SU-DHL-6 (cell line): ENCODE results near the gene OASL.
"Not testable (repeated sequence)": the region's sequence is repeated elsewhere in the genome, so short reads cannot be mapped to it uniquely, and the experiment has no call there.

Source experiments
- H2AFZ ChIP-seq: fragments of 200-600 bp; sonication (generic); 2 replicates; pipeline ENCODE4 v1.6.1; 2014; ENCODE audit warnings: low read depth, mild to moderate bottlenecking, moderate library complexity, mixed read lengths, antibody characterized with exemption, low read length; ENCODE audit not compliant: severe bottlenecking
- H3F3A ChIP-seq: fragments of 200-600 bp; shearing (Covaris generic); 2 replicates; pipeline ENCODE4 v1.6.0; 2016; ENCODE audit warnings: antibody characterized with exemption, mild to moderate bottlenecking; ENCODE audit not compliant: insufficient read depth
- H3K27ac ChIP-seq: fragments of 200-600 bp; sonication (generic); 2 replicates; pipeline ENCODE4 v1.5.1; 2016; ENCODE audit warnings: low read depth, mild to moderate bottlenecking, low read length, moderate library complexity, mixed read lengths
- H3K27me3 ChIP-seq: fragments of 200-600 bp; sonication (generic), shearing (Covaris generic); 2 replicates; pipeline ENCODE4 v1.6.0; 2014; ENCODE audit warnings: mild to moderate bottlenecking, low read length
- H3K36me3 ChIP-seq: fragments of 200-600 bp; sonication (generic); 2 replicates; pipeline ENCODE4 v1.6.1; 2014; ENCODE audit warnings: mild to moderate bottlenecking, low read length, mixed read lengths
- H3K4me2 ChIP-seq: fragments of 300-600, 200-600 bp; shearing (Covaris generic), sonication (generic); 2 replicates; pipeline ENCODE4 v1.6.0; 2014; ENCODE audit warnings: low read length, low read depth, mild to moderate bottlenecking; ENCODE audit not compliant: poor library complexity, severe bottlenecking
- H3K4me3 ChIP-seq: fragments of 200-600 bp; sonication (generic); 2 replicates; pipeline ENCODE4 v1.5.1; 2014; ENCODE audit warnings: antibody characterized with exemption, low read length, mild to moderate bottlenecking, mixed read lengths; ENCODE audit not compliant: insufficient read depth, poor library complexity, severe bottlenecking
- H3K79me2 ChIP-seq: fragments of 200-600 bp; sonication (generic); 2 replicates; pipeline ENCODE4 v1.6.1; 2014; ENCODE audit warnings: mild to moderate bottlenecking, low read length, moderate library complexity; ENCODE audit not compliant: insufficient read depth
- H3K9ac ChIP-seq: fragments of 200-600 bp; sonication (generic); 2 replicates; pipeline ENCODE4 v1.7.0; 2014; ENCODE audit warnings: mild to moderate bottlenecking, low read length
- H3K9me2 ChIP-seq: fragments of 200-600 bp; sonication (generic); replicated peaks from 2 replicates; pipeline ENCODE4 v1.6.1; 2014; ENCODE audit warnings: low read length; ENCODE audit not compliant: insufficient read depth
- H3K9me3 ChIP-seq: fragments of 200-600 bp; sonication (generic); 2 replicates; pipeline ENCODE4 v1.6.1; 2014; ENCODE audit warnings: low read length, mixed read lengths; ENCODE audit not compliant: insufficient read depth
- H4K20me1 ChIP-seq: fragments of 200-600 bp; sonication (generic); 2 replicates; pipeline ENCODE4 v1.6.1; 2014; ENCODE audit warnings: low read depth, mild to moderate bottlenecking, antibody characterized with exemption, low read length, moderate library complexity, mixed read lengths
- CTCF ChIP-seq: fragments of 200-600 bp; sonication (generic); IDR thresholded peaks from one replicate; pipeline ENCODE4 v1.5.1; 2017; ENCODE audit warnings: antibody characterized with exemption, mild to moderate bottlenecking, low read length, moderate library complexity; ENCODE audit not compliant: insufficient read depth, poor library complexity, severe bottlenecking
- EZH2phosphoT487 ChIP-seq: fragments of 200-600 bp; sonication (generic), shearing (Covaris generic); conservative IDR thresholded peaks from 2 replicates; pipeline ENCODE4 v1.6.1; 2018; ENCODE audit warnings: mild to moderate bottlenecking, antibody characterized with exemption, low read length, moderate library complexity, mixed read lengths

OASL gene

GRCh38 chr12:121084229-121084628 lies 45.2 kb upstream of the OASL start:
- H3F3A ChIP-seq = no peaks in the 10 kb centered on the region
- no peak overlapping the region for H3K9ac ChIP-seq
- H3K79me2 ChIP-seq = no peaks in the 10 kb centered on the region
- no peaks in the 10 kb centered on the region for H4K20me1 ChIP-seq
- H3K9me2 ChIP-seq = no peaks in the 10 kb centered on the region
- no peak overlapping the region for H3K4me3 ChIP-seq
- TF ChIP-seq EZH2phosphoT487 = no peak
- TF ChIP-seq CTCF = no peak
- H3K27ac ChIP-seq = no peak overlapping the region
- no peaks in the 10 kb centered on the region for H3K36me3 ChIP-seq
- H3K9me3 ChIP-seq = no peaks in the 10 kb centered on the region
- no peaks in the 10 kb centered on the region for H3K27me3 ChIP-seq
- no peak overlapping the region for H3K4me2 ChIP-seq
- no peak overlapping the region for H2AFZ ChIP-seq

GRCh38 chr12:121080909-121081308 lies 41.9 kb upstream of the OASL start:
- no peaks in the 10 kb centered on the region for H3F3A ChIP-seq
- no peaks in the 10 kb centered on the region for H4K20me1 ChIP-seq
- no peak overlapping the region for H2AFZ ChIP-seq
- no peaks in the 10 kb centered on the region for H3K9me3 ChIP-seq
- H3K79me2 ChIP-seq = no peaks in the 10 kb centered on the region
- TF ChIP-seq EZH2phosphoT487 = no peak
- no peak for TF ChIP-seq CTCF
- no peaks in the 10 kb centered on the region for H3K27me3 ChIP-seq
- no peak overlapping the region for H3K4me3 ChIP-seq
- no peaks in the 10 kb centered on the region for H3K36me3 ChIP-seq
- no peak overlapping the region for H3K9ac ChIP-seq
- H3K4me2 ChIP-seq = no peak overlapping the region
- no peak overlapping the region for H3K27ac ChIP-seq
- H3K9me2 ChIP-seq = no peaks in the 10 kb centered on the region

- Histone ChIP-seq H3K27ac (no peak overlapping the region), H3K9me2 (no peaks in the 10 kb centered on the region), H3K9ac (no peak overlapping the region), H3K4me2 (no peak overlapping the region), H3K79me2 (no peaks in the 10 kb centered on the region), H2AFZ (no peak overlapping the region), H3K9me3 (no peaks in the 10 kb centered on the region), H3K4me3 (no peak overlapping the region), H3F3A (no peaks in the 10 kb centered on the region), H3K36me3 (no peaks in the 10 kb centered on the region), H4K20me1 (no peaks in the 10 kb centered on the region), H3K27me3 (no peaks in the 10 kb centered on the region)
- no peak for TF ChIP-seq EZH2phosphoT487
- TF ChIP-seq CTCF = no peak
Measured at GRCh38 chr12:121079736-121080272, 40.8 kb upstream of the OASL start.

- H3F3A ChIP-seq, H3K9ac ChIP-seq, H3K9me2 ChIP-seq, H3K9me3 ChIP-seq, H3K36me3 ChIP-seq, H2AFZ ChIP-seq, H4K20me1 ChIP-seq, H3K27me3 ChIP-seq, H3K4me3 ChIP-seq, H3K79me2 ChIP-seq, H3K27ac ChIP-seq, H3K4me2 ChIP-seq: not testable (repeated sequence)
Measured at GRCh38 chr12:121077440-121077839, 38.4 kb upstream of the OASL start.

- H3K36me3 ChIP-seq, H3F3A ChIP-seq, H4K20me1 ChIP-seq, H2AFZ ChIP-seq, H3K79me2 ChIP-seq, H3K9ac ChIP-seq, H3K9me3 ChIP-seq, H3K4me3 ChIP-seq, H3K27me3 ChIP-seq, H3K4me2 ChIP-seq, H3K27ac ChIP-seq, H3K9me2 ChIP-seq: not testable (repeated sequence)
Measured at GRCh38 chr12:121075911-121076310, 36.9 kb upstream of the OASL start.
